GM19240 (cell line): ENCODE results near the gene FEZ2.

ENCODE experiments used
- DNase-seq: peaks from one replicate; pipeline ENCODE4 v3.0.0; 2011; ENCODE audit warnings: low spot score; ENCODE audit not compliant: insufficient read length

FEZ2 gene

DNA sequence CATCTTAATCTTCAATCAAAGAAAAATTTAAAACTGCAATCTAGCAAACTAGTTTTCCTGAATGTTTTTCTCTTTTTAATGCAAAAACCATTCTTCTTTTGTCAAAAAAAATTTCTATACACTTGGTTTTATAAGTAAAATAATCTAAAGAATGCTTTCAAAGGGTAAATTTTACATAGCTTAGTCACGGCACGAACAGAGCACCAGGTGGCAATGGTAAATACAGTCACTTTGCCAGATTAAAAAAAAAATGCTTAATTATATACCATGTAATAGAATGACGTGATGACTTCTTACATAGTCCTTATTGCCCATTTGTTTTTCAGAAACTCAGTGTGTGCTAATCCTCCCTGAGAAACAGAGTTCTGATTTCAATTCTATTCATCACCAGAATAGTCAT, 10.4 kb downstream of the FEZ2 start:
- no peak for DNase-seq

- DNase-seq: no peak
These were observed 10.9 kb downstream of the FEZ2 start for GRCh38 chr2:36587101-36587500.

DNA sequence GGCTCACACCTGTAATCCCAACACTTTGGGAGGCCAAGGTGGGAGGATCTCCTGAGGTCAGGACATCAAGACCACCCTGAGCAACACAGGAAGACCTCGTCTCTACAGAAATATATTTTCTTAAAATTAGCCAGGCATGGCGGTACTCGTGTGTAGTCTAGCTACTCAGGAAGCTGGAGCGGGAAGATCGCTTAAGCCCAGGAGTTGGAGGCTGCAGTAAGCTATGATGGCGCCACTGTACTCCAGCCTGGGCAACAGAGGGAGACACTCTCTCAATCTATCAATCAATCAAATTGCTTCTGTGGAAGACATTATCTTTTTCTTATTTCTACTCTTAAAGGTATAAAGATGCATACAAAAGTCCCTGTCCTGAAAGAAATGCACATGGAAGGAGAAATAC, 11.3 kb downstream of the FEZ2 start:
- no peak for DNase-seq

GRCh38 chr2:36584148-36584794, 13.7 kb downstream of the FEZ2 start:
- DNase-seq: no peak

GRCh38 chr2:36582951-36583350, 15.0 kb downstream of the FEZ2 start:
- no peak for DNase-seq

DNA sequence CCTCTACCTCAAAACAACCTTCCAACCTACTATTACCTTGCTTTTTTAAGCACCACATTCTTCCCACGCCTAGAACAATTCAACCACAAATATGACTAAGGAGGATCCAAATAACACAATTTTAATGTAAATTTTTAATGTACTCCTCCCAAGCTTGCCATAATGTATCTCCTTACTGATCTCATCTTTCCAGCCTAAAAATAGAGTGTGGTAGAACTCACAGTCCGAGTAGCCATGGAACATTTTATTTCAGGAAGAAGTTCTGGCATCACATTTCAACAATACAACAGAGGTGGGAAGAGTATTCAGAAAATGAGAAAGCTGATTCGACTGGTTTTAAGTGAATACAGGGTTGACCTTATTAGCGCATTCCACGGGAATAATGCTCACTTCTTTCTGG, 15.4 kb downstream of the FEZ2 start:
- DNase-seq: no peak

DNA sequence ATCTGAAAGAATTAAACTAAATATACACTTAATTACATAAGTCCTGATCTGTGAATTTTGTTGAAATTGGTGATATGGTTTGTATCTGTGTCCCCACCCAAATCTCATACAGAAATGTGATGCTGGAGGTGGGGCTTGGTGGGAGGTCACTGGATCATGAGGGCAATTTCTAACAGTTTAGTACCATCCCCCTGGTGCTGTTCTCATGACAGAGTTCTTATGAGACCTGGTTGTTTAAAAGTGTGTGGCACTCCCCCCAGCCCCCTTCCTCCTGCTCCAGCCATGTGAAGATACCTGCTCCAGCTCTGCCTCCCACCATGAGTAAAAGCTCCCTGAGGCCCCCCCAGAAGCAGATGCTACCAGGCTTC, 18.7 kb downstream of the FEZ2 start:
- DNase-seq: no peak

DNA sequence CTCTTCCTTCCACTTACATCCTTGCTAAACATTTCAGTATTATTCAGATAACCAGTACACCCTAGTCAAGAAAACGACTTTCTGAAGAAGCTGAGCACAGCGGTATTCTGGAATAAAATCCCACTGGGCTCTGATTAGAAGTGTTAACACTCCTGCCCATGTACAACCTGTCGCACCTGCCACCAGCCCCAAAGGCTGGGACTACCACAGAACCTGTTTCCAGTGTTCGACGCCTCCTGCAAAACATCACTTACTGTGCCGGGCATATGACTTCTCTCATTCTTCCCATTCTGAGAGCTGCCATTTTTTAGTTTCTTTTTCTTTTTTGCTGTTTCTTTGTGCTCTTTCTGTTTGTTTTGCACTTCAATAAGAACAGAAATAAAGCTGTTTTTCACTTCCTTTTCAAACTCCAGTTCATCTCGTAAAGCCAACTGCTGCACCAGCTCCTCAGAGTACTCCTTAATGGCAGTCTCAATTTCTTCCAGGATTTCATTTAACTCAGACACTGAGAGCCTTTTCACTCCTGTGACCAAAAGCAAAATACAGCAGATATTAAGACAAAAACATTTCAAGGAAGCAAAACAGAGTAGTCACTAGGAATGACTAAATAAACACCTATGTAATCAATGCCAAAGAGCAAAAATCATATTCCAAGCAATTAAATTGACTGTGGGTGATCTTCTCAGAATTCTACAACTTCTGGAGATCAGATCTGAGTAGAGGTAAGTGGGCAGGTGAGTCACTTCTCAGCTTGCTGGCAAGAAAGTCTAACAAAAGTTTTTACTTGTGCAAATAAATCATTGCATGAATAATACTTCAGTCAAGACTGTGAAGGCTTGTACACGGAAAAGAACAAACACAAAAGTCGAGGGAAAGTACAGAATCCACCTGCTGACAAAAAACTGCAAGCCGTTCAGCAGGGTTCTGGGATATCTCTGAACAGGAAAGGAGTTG, 19.3 kb downstream of the FEZ2 start:
- DNase-seq: no peak

DNA sequence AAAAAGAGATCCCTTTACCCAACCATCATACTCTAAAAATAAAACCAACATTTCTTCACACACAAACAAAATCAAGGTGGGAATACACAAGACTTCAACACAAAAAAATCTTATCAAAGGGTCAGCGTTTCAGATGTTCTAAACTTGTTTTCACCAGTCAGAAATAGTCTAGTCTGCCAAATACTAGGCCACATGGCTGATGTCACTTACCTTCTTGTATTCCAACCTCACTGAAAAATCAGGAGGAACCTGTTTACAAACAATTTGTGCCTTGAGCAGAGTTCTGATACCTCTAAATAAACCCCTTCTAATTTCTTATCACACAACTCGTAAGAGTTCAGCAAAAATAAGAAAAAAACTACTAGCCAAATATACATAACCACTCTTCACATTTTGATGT, 20.1 kb downstream of the FEZ2 start:
- no peak for DNase-seq

- no peak for DNase-seq
These were observed 23.4 kb downstream of the FEZ2 start for GRCh38 chr2:36574560-36574959.

DNA sequence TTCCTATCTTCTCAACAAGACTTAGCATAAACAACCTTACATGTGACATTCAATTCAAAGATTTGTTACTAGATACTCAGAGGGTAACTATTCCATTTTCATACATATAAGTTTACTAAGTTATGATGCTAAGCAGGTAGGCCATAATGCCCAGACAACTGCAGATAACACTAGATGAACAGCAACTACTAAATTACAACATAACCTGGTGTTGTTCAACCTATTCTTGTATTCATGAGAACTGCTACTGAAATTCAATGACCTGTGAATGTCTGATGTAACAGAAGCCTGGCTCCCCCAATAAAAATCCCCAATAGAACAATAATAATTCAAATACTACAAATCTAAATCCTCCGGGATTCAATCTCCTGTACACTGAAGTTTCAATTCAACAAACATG, 24.8 kb downstream of the FEZ2 start:
- no peak for DNase-seq

- no peak for DNase-seq
These were observed 25.3 kb downstream of the FEZ2 start for GRCh38 chr2:36572719-36573059.

DNA sequence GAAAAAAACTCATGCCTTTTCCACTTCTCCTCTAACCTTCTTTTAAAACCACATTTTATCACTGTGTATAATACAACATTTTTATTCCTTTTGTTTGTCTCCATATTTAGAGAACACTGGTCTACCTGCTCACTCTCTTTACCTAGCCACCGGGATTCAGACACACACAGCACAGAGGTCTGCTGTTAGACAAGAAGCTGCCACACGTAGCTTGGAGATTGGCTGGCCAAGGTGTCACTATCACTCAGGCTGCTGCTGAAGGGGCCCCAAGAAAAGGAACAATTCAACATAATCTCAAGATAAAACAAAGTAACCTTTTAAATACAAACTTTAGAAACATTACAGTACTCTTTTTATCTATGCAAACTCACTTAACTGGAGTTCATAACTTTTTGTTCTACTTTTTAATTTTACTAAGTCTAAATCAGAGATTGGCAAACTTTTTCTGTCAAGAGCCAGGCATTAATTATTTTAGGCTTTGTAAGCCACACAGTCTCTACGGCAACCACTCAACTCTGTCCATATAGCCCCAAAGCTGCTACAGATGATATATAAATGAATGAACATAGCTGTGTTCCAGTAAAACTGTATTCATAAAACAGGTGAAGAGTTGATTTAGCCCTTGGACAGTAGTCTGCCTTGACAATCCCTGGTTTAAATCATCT, 25.8 kb downstream of the FEZ2 start:
- no peak for DNase-seq

DNA sequence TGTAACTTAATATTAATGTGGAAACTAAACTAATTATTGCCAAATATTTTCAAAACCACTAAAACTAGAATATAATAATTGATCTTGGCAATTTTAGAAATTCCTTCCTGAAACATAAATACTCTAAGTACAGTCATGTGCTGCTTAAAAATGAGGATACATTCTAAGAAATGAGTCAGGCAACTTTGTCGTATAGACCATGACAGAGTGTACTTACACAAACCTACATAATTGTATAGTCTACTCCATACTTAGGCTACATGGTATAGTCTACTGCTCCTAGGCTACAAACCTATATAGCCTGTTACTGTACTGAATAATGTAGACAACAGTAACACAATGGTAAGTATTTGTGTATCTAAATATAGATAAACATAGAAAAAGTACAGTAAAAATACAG, 27.6 kb downstream of the FEZ2 start:
- DNase-seq: no peak

- DNase-seq: no peak
These were observed 28.6 kb downstream of the FEZ2 start for GRCh38 chr2:36569267-36569856.

GRCh38 chr2:36568516-36569246, 29.3 kb downstream of the FEZ2 start:
- DNase-seq: no peak

- no peak for DNase-seq
These were observed 30.1 kb downstream of the FEZ2 start for GRCh38 chr2:36567711-36568408.

DNA sequence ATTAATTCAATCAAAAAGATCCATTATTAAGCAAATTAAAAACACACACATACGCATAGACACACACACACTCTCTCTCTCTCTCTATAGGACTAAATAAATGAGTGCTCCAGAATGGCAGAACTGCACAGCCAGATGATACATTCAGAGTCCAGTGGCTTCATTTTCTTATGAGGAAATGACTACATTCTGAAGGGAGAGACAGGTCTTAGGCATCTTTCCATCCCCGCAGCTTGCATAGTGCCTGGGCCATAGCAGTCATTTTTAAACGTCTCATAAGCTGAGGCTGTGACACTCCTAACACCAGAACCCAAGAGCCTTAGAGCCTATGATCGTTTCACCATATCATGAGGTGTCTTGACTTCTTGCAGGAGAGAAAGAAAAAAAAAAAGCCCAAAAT, 31.1 kb downstream of the FEZ2 start:
- DNase-seq: no peak

DNA sequence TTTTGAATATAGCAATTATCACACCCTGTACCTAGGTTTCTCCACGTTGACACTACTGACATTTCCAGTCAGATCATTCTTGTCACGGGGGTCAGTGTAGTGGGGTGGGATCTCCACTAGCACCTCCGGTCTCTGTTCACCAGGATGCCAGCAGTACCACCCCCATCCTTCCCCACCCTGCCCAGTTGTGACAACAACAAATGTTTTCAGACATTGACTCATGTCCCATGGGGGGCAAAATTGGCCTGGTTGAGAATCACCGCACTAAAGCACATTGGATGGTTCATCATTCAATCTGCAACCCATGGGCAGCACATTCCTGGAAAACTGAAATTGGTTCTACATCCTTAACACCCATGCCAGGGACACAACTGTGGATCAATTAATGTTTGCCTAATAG, 32.3 kb downstream of the FEZ2 start:
- DNase-seq: no peak

GRCh38 chr2:36564377-36564930, 33.5 kb downstream of the FEZ2 start:
- no peak for DNase-seq
